NCI-H82 treated with DMSO at 0.1 percent for 48 hours (cell line): ENCODE results near the gene SSBP4.
"Not testable (repeated sequence)": the region's sequence is repeated elsewhere in the genome, so short reads cannot be mapped to it uniquely, and the experiment has no call there.

Source experiments
- DNase-seq: peaks from one replicate; lab custom pipeline; 2025; ENCODE audit not compliant: unreplicated experiment; lab: John Stamatoyannopoulos, UW

The SSBP4 gene

GRCh38 chr19:18392926-18393325, 26.3 kb upstream of the SSBP4 start:
- no peak for DNase-seq

GRCh38 chr19:18393836-18394235, 25.4 kb upstream of the SSBP4 start:
- no peak for DNase-seq

- no peak for DNase-seq
These were observed 22.5 kb upstream of the SSBP4 start for GRCh38 chr19:18396471-18397241.

- DNase-seq = no peak
These were observed 21.7 kb upstream of the SSBP4 start, which contains the start of gene LRRC25 for GRCh38 chr19:18397242-18398202. TSS of gene LRRC25 (minus strand) at chr19:18397622. CDS start at chr19:18396963, 659 bp downstream.

GRCh38 chr19:18399008-18399407, 20.2 kb upstream of the SSBP4 start:
- DNase-seq = no peak

- no peak for DNase-seq
These were observed 17.6 kb upstream of the SSBP4 start for GRCh38 chr19:18401580-18402112.

- DNase-seq = not testable (repeated sequence)
These were observed 16.5 kb upstream of the SSBP4 start for GRCh38 chr19:18402455-18403248.

- not testable (repeated sequence) for DNase-seq
These were observed 13.4 kb upstream of the SSBP4 start for GRCh38 chr19:18405754-18406153.

- no peak for DNase-seq
These were observed 12.4 kb upstream of the SSBP4 start for GRCh38 chr19:18406749-18407148.

- peak; percentile 20 for DNase-seq
These were observed 11.1 kb upstream of the SSBP4 start for GRCh38 chr19:18408053-18408476.

- DNase-seq = no peak
These were observed 6.5 kb upstream of the SSBP4 start for GRCh38 chr19:18412610-18413239.

- peak; percentile 11 for DNase-seq
These were observed 4.6 kb upstream of the SSBP4 start for GRCh38 chr19:18414504-18415177.

- no peak for DNase-seq
These were observed 3.9 kb upstream of the SSBP4 start for GRCh38 chr19:18415178-18415867.

- peak; percentile 74 for DNase-seq
These were observed 2.4 kb upstream of the SSBP4 start for GRCh38 chr19:18416778-18417249.

GRCh38 chr19:18417250-18418028, 1.8 kb upstream of the SSBP4 start:
- peak; percentile 76 for DNase-seq

GRCh38 chr19:18418029-18418482, 1.1 kb upstream of the SSBP4 start:
- no peak for DNase-seq

- DNase-seq = no peak
These were observed 559 bp upstream of the SSBP4 start for GRCh38 chr19:18418483-18419194.
